Kidney epithelial cell (primary cell): ENCODE data around the gene GPAT2. TPM values are rescaled to one million over a fixed set of nuclear protein-coding genes. Genes with fewer than 3 reads are reported as not detected.
"Not testable (repeated sequence)": the region's sequence is repeated elsewhere in the genome, so short reads cannot be mapped to it uniquely, and the experiment has no call there.

Source experiments
- DNase-seq: peaks from one replicate; pipeline ENCODE4 v3.0.0-alpha.2; 2010; ENCODE audit warnings: low read depth
- H3K27me3 ChIP-seq: 2 replicates; pipeline ENCODE4 v1.6.0; 2011; ENCODE audit warnings: low read length; ENCODE audit not compliant: control insufficient read depth, insufficient read depth
- H3K36me3 ChIP-seq: 2 replicates; pipeline ENCODE4 v1.5.1; 2011; ENCODE audit warnings: low read length; ENCODE audit not compliant: control insufficient read depth, insufficient read depth
- H3K4me3 ChIP-seq: 2 replicates; pipeline ENCODE4 v1.5.1; 2011; ENCODE audit warnings: low read depth, mild to moderate bottlenecking, control low read depth, low read length
- total RNA-seq: library from RNA; depleted of rRNA; stranded (reverse); fragments of >200 nt; gene quantifications from 2 replicates; pipeline ENCODE4 v1.2.3, GENCODE V29; 2015
- TF ChIP-seq, protein P1 (sequence below): IDR thresholded peaks from 2 replicates; pipeline ENCODE4 v1.5.1; 2011; ENCODE audit warnings: mild to moderate bottlenecking, moderate library complexity, low read length, control low read depth, inconsistent platforms; ENCODE audit not compliant: insufficient read depth, poor library complexity, severe bottlenecking

Gene GPAT2
- total RNA-seq, 1 donor from 2014 or later: 1.3 TPM

GRCh38 chr2:96054537-96054936 lies 19.8 kb upstream of the GPAT2 start:
- not testable (repeated sequence) for H3K36me3 ChIP-seq, H3K4me3 ChIP-seq, DNase-seq, H3K27me3 ChIP-seq

DNA sequence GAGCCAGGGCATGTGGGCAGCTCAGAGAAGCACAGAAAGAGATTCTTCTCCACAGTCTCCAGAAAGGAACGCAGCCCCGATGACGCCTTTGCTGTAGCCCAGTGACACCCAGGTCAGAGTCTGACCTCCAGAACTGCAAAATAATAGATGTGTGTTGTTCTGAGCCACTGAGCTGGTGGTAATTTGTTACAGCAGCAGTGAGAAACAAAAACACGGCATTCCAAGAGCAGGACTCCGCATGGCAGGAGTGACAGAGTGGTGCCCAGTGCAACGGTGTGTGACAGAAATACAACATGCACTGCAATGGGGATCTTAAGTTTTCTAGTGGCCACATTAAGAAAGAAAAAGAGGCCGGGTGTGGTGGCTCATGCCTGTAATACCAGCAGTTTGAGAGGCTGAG lies 18.7 kb upstream of the GPAT2 start:
- not testable (repeated sequence) for H3K4me3 ChIP-seq, H3K36me3 ChIP-seq, H3K27me3 ChIP-seq
- DNase-seq: peak; percentile 0

DNA sequence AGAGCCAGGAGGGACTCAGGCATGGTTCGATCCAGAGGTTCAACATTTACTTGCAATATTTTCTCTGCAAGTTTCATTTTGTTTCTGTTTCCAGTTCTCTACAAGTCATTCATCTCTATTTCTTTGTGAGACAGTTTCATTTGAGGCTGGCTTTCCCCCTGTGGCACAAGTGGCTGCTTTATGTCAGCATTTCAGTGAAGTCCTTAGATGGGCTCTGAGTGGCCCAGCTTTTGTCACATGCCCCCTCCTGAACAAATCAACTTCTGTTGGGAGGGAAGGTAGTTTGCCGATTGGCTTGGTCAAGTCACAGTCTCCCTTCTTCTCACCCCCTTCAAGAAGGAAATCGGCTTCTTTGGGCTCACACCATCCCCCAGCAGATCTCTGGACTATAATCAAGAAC lies 17.9 kb upstream of the GPAT2 start:
- not testable (repeated sequence) for DNase-seq, H3K36me3 ChIP-seq, H3K4me3 ChIP-seq, H3K27me3 ChIP-seq

GRCh38 chr2:96049917-96050262 lies 15.2 kb upstream of the GPAT2 start:
- H3K36me3 ChIP-seq, H3K27me3 ChIP-seq: not testable (repeated sequence)

GRCh38 chr2:96049049-96049916 lies 14.6 kb upstream of the GPAT2 start:
- DNase-seq, H3K36me3 ChIP-seq, H3K27me3 ChIP-seq, H3K4me3 ChIP-seq: not testable (repeated sequence)

More at GRCh38 chr2:96049917-96050262, 15.2 kb upstream of the GPAT2 start:
- H3K4me3 ChIP-seq, DNase-seq: not testable (repeated sequence)

- H3K27me3 ChIP-seq, H3K36me3 ChIP-seq, H3K4me3 ChIP-seq, DNase-seq: not testable (repeated sequence)
Observed at GRCh38 chr2:96035554-96035953, 838 bp upstream of the GPAT2 start.

- not testable (repeated sequence) for H3K36me3 ChIP-seq, H3K27me3 ChIP-seq, H3K4me3 ChIP-seq, DNase-seq
Observed at GRCh38 chr2:96033997-96034396, 719 bp downstream of the GPAT2 start.

- not testable (repeated sequence) for H3K27me3 ChIP-seq, DNase-seq, H3K4me3 ChIP-seq, H3K36me3 ChIP-seq
Observed at GRCh38 chr2:96027725-96028325, 6.9 kb downstream of the GPAT2 start.

GRCh38 chr2:96025755-96026154 lies 9.0 kb downstream of the GPAT2 start:
- not testable (repeated sequence) for DNase-seq, H3K27me3 ChIP-seq, H3K36me3 ChIP-seq, H3K4me3 ChIP-seq

- Histone ChIP-seq H3K27me3 (no peaks in the 10 kb centered on the region), H3K4me3 (no peak overlapping the region), H3K36me3 (no peaks in the 10 kb centered on the region)
- no peak for DNase-seq
- TF ChIP-seq, protein P1, sequence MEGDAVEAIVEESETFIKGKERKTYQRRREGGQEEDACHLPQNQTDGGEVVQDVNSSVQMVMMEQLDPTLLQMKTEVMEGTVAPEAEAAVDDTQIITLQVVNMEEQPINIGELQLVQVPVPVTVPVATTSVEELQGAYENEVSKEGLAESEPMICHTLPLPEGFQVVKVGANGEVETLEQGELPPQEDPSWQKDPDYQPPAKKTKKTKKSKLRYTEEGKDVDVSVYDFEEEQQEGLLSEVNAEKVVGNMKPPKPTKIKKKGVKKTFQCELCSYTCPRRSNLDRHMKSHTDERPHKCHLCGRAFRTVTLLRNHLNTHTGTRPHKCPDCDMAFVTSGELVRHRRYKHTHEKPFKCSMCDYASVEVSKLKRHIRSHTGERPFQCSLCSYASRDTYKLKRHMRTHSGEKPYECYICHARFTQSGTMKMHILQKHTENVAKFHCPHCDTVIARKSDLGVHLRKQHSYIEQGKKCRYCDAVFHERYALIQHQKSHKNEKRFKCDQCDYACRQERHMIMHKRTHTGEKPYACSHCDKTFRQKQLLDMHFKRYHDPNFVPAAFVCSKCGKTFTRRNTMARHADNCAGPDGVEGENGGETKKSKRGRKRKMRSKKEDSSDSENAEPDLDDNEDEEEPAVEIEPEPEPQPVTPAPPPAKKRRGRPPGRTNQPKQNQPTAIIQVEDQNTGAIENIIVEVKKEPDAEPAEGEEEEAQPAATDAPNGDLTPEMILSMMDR: no peak
Observed at GRCh38 chr2:96025194-96025492, 9.6 kb downstream of the GPAT2 start.
